C4-2B (cell line): Measurements from ENCODE around the gene GRIA4.

Experiments
- ZFX ChIP-seq: fragments of 450-650 bp; IDR thresholded peaks from 2 replicates; pipeline ENCODE4 v1.6.1; 2017
- TF ChIP-seq, protein P1 (sequence below): fragments of 450-650 bp; conservative IDR thresholded peaks from 2 replicates; pipeline ENCODE4 v1.5.1; 2017; ENCODE audit warnings: mild to moderate bottlenecking

DNA sequence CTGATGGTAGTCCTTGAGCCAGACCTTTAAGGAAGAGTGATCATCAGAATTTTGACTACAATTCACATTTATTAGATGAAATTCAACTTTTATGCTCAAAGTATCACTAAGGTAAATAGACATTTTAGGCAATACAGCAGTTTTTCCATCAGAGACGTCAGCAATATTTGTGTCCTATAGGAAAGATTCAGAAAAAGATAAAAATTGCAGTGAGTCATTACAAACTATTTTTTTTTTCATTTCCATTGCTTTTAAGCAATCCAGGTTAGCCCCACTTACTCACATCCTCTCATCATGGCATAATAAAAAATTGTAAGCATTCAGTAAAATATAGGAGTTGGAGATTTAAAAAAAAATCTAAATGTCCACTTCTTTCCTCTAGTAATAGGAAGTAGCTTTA, 365.3 kb downstream of the GRIA4 start:
- TF ChIP-seq, protein P1, sequence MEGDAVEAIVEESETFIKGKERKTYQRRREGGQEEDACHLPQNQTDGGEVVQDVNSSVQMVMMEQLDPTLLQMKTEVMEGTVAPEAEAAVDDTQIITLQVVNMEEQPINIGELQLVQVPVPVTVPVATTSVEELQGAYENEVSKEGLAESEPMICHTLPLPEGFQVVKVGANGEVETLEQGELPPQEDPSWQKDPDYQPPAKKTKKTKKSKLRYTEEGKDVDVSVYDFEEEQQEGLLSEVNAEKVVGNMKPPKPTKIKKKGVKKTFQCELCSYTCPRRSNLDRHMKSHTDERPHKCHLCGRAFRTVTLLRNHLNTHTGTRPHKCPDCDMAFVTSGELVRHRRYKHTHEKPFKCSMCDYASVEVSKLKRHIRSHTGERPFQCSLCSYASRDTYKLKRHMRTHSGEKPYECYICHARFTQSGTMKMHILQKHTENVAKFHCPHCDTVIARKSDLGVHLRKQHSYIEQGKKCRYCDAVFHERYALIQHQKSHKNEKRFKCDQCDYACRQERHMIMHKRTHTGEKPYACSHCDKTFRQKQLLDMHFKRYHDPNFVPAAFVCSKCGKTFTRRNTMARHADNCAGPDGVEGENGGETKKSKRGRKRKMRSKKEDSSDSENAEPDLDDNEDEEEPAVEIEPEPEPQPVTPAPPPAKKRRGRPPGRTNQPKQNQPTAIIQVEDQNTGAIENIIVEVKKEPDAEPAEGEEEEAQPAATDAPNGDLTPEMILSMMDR, result no peak
- TF ChIP-seq ZFX, result no peak
